ENCODE results near the gene CLMN. TPM values are rescaled to one million over a fixed set of nuclear protein-coding genes. Genes with fewer than 3 reads are reported as not detected.

The CLMN gene
- total and polyA plus RNA-seq, 2 donors (not counting 3 experiments of a cell fraction or from before 2014, with no cell fraction given) = 0.72 to 9.6 TPM

DNA sequence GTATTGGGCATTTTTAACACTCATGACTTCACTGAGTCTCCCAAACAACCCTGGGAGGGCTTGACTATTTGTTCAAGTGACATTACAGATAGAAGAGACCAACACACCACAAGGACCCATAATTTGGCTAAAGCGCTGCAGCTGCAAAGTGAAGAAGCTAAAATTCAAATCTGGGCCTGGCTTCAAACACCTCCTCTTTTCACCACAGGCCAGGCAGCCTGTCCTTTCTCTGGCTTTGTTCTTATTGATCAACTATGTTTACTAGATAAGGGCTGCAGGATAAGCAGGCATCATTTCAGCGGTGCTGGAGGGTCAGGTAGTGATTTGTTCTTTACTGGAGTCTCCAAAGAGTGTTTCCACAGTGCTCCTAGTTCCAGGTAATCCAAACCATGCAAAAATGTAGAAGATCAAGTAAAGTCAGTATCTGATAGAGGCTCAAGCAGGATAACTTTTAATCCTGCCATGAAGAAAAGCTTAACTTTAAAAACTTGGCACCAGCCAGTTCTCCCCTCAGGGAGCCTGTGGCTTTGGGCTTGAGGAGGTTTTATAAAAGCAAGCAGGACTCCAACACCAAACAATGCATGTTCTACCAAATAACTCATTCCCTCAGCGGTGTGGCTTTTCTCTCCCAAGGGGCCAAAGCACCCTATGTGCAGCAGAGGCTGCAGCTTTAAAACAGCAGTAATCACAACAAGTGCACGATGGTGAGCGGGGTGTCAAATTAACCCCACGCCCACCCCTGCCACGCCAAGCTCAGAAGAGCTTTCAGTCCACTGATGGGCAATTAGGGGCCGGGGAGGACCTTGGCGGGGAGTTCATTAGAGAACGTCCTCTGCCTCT, 16.8 kb downstream of the CLMN start:
- Histone ChIP-seq H3K9ac (replicated peaks; ENCODE audit: extremely low read depth, insufficient read depth, low read length) (no peak overlapping the region), H3K27me3 (ENCODE audit: control insufficient read depth in 2 of 2, insufficient read depth in 2 of 2, low read length in 2 of 2) (no peaks in the 10 kb centered on the region), H3K4me1 (ENCODE audit: control insufficient read depth, extremely low read depth, insufficient read depth, low read length) (no peaks in the 10 kb centered on the region), H2AFZ (ENCODE audit: low read depth, low read length) (no peak overlapping the region), H3K4me2 (ENCODE audit: insufficient read depth, low read length) (no peak overlapping the region), H3K27ac (ENCODE audit: insufficient read depth, low read depth, low read length) (no peak overlapping the region), H4K20me1 (replicated peaks; ENCODE audit: control insufficient read depth, extremely low read depth, insufficient read depth, low read length) (no peaks in the 10 kb centered on the region), H3K4me3 (replicated peaks in 1 of 3; ENCODE audit: insufficient read depth in 1 of 3, low read depth in 1 of 3, low read length in 3 of 3) (no peak overlapping the region), H3K79me2 (ENCODE audit: control insufficient read depth, insufficient read depth, low read length) (no peaks in the 10 kb centered on the region), H3K9me3 (replicated peaks; ENCODE audit: control insufficient read depth, insufficient read depth, low read length) (no peaks in the 10 kb centered on the region), H3K9me1 (replicated peaks; ENCODE audit: control insufficient read depth, extremely low read depth, insufficient read depth, low read length) (no peaks in the 10 kb centered on the region), H3K36me3 (ENCODE audit: control insufficient read depth in 2 of 2, extremely low read depth in 1 of 2, insufficient read depth in 2 of 2, low read length in 2 of 2) (no peaks in the 10 kb centered on the region)
- TF ChIP-seq, protein P1, sequence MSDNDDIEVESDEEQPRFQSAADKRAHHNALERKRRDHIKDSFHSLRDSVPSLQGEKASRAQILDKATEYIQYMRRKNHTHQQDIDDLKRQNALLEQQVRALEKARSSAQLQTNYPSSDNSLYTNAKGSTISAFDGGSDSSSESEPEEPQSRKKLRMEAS (IDR thresholded peaks at IDR 0.05; ENCODE audit: insufficient read depth, insufficient read length) = no peak
- TF ChIP-seq, protein P2, sequence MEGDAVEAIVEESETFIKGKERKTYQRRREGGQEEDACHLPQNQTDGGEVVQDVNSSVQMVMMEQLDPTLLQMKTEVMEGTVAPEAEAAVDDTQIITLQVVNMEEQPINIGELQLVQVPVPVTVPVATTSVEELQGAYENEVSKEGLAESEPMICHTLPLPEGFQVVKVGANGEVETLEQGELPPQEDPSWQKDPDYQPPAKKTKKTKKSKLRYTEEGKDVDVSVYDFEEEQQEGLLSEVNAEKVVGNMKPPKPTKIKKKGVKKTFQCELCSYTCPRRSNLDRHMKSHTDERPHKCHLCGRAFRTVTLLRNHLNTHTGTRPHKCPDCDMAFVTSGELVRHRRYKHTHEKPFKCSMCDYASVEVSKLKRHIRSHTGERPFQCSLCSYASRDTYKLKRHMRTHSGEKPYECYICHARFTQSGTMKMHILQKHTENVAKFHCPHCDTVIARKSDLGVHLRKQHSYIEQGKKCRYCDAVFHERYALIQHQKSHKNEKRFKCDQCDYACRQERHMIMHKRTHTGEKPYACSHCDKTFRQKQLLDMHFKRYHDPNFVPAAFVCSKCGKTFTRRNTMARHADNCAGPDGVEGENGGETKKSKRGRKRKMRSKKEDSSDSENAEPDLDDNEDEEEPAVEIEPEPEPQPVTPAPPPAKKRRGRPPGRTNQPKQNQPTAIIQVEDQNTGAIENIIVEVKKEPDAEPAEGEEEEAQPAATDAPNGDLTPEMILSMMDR (IDR thresholded peaks at IDR 0.05; ENCODE audit: extremely low read depth in 1 of 2, insufficient read depth in 1 of 2, low read depth in 1 of 2, low read length in 2 of 2) = no peak
- TF ChIP-seq GATA2 (IDR thresholded peaks at IDR 0.05; ENCODE audit: insufficient read depth, insufficient read length, low read depth, low read length) (no peak), EZH2 (IDR thresholded peaks at IDR 0.05; ENCODE audit: borderline replicate concordance, low read depth, low read length, severe bottlenecking) (no peak), JUN (IDR thresholded peaks at IDR 0.05; ENCODE audit: borderline replicate concordance, insufficient read depth, insufficient read length, low read depth) (no peak), POLR2AphosphoS5 (IDR thresholded peaks at IDR 0.05; ENCODE audit: insufficient read depth, low read depth, low read length) (no peak), FOS (IDR thresholded peaks at IDR 0.05; ENCODE audit: borderline replicate concordance, insufficient read depth, low read length) (no peak), POLR2A (IDR thresholded peaks at IDR 0.05; ENCODE audit: low read depth, low read length) (no peak), MYC (IDR thresholded peaks at IDR 0.05; ENCODE audit: low read depth, low read length) (no peak)
- intact Hi-C loops (cut with micrococcal nuclease) = no loop called here
- BruUV-seq (replicated peaks) = no TSS peak
- dilution Hi-C loops (cut with MboI; ENCODE audit: extremely low pct_ligation_motif_present, low sequenced_read_pairs) = no loop called here
- CTCF ChIA-PET = no interaction called here
- DNase-seq (ENCODE audit: low read depth, low spot score) (no peak), FAIRE-seq (no peak)
- POLR2A ChIA-PET = no interaction called here
